ENCODE data around the gene COL6A1.

Gene COL6A1

GRCh38 chr21:45993210-45994085 is 11.9 kb downstream of the COL6A1 start:
- H3K4me1 ChIP-seq (ENCODE audit: control extremely low read depth in 1 of 4, control insufficient read depth in 4 of 4, insufficient read depth in 4 of 4, low read length in 3 of 4): peaks cover 0 to 2% (median 0%) of the 10 kb centered on the region in 4 experiments
- WGBS (ENCODE audit: insufficient coverage): 96% methylated on average over 33 of the region's 44 CpGs
- no peak for DNase-seq
- no peaks in the 10 kb centered on the region for H3K9me3 ChIP-seq (ENCODE audit: control extremely low read depth in 1 of 5, control insufficient read depth in 4 of 5, insufficient read depth in 2 of 5, low read depth in 1 of 5, low read length in 4 of 5)
- H3K36me3 ChIP-seq (ENCODE audit: control insufficient read depth in 4 of 4, insufficient read depth in 4 of 4, low read length in 3 of 4): no peaks in the 10 kb centered on the region
- ChIA-PET CTCF (interaction anchor here (1.7 to 1.8 kb wide), 2 partner anchors 20 to 23 kb away, joined by 4 read pairs; no protein-coding TSS in a partner anchor), POLR2A (no interaction called here)
- H3K27me3 ChIP-seq (replicated peaks in 2 of 5; ENCODE audit: control insufficient read depth in 4 of 5, insufficient read depth in 5 of 5, low read length in 4 of 5): no peaks in the 10 kb centered on the region
- H3K4me3 ChIP-seq (ENCODE audit: control insufficient read depth in 1 of 7, extremely low read depth in 1 of 7, insufficient read depth in 4 of 7, low read depth in 2 of 7, low read length in 6 of 7): no peak overlapping the region
- no peak overlapping the region for H3K27ac ChIP-seq (ENCODE audit: insufficient read depth in 1 of 2, low read depth in 1 of 2, low read length in 2 of 2, poor library complexity in 1 of 2, severe bottlenecking in 2 of 2)

- Histone ChIP-seq H3K4me3 (ENCODE audit: control insufficient read depth in 1 of 7, extremely low read depth in 1 of 7, insufficient read depth in 4 of 7, low read depth in 2 of 7, low read length in 6 of 7) (no peak overlapping the region), H3K4me1 (ENCODE audit: control extremely low read depth in 1 of 4, control insufficient read depth in 4 of 4, insufficient read depth in 4 of 4, low read length in 3 of 4) (peaks cover 0 to 2% (median 0%) of the 10 kb centered on the region in 4 experiments), H3K9me3 (ENCODE audit: control extremely low read depth in 1 of 5, control insufficient read depth in 4 of 5, insufficient read depth in 2 of 5, low read depth in 1 of 5, low read length in 4 of 5) (no peaks in the 10 kb centered on the region), H3K27me3 (replicated peaks in 2 of 5; ENCODE audit: control insufficient read depth in 4 of 5, insufficient read depth in 5 of 5, low read length in 4 of 5) (no peaks in the 10 kb centered on the region), H3K27ac (ENCODE audit: insufficient read depth in 1 of 2, low read depth in 1 of 2, low read length in 2 of 2, poor library complexity in 1 of 2, severe bottlenecking in 2 of 2) (no peak overlapping the region), H3K36me3 (ENCODE audit: control insufficient read depth in 4 of 4, insufficient read depth in 4 of 4, low read length in 3 of 4) (no peaks in the 10 kb centered on the region)
- ChIA-PET POLR2A (no interaction called here), CTCF (interaction anchor here (1.8 kb wide), 1 partner anchor 20 kb away, joined by 4 read pairs; no protein-coding TSS in a partner anchor)
- no peak for DNase-seq
- WGBS (ENCODE audit: insufficient coverage): 97% methylated on average over 22 of the region's 24 CpGs
Measured at GRCh38 chr21:45994086-45994661, 12.6 kb downstream of the COL6A1 start.

GRCh38 chr21:45994759-45995685 is 13.5 kb downstream of the COL6A1 start:
- WGBS (ENCODE audit: insufficient coverage): 94% methylated on average over 33 of the region's 33 CpGs
- Histone ChIP-seq H3K4me3 (ENCODE audit: control insufficient read depth in 1 of 7, extremely low read depth in 1 of 7, insufficient read depth in 4 of 7, low read depth in 2 of 7, low read length in 6 of 7) (no peak overlapping the region), H3K27me3 (replicated peaks in 2 of 5; ENCODE audit: control insufficient read depth in 4 of 5, insufficient read depth in 5 of 5, low read length in 4 of 5) (no peaks in the 10 kb centered on the region), H3K27ac (ENCODE audit: insufficient read depth in 1 of 2, low read depth in 1 of 2, low read length in 2 of 2, poor library complexity in 1 of 2, severe bottlenecking in 2 of 2) (no peak overlapping the region), H3K36me3 (ENCODE audit: control insufficient read depth in 4 of 4, insufficient read depth in 4 of 4, low read length in 3 of 4) (no peaks in the 10 kb centered on the region), H3K9me3 (ENCODE audit: control extremely low read depth in 1 of 5, control insufficient read depth in 4 of 5, insufficient read depth in 2 of 5, low read depth in 1 of 5, low read length in 4 of 5) (no peaks in the 10 kb centered on the region), H3K4me1 (ENCODE audit: control extremely low read depth in 1 of 4, control insufficient read depth in 4 of 4, insufficient read depth in 4 of 4, low read length in 3 of 4) (peaks cover 0 to 2% (median 0%) of the 10 kb centered on the region in 4 experiments)
- CTCF ChIA-PET: no interaction called here
- POLR2A ChIA-PET: no interaction called here
- DNase-seq: no peak

- Histone ChIP-seq H3K4me1 (ENCODE audit: control extremely low read depth in 1 of 4, control insufficient read depth in 4 of 4, insufficient read depth in 4 of 4, low read length in 3 of 4) (peaks cover 0 to 2% (median 0%) of the 10 kb centered on the region in 4 experiments), H3K36me3 (ENCODE audit: control insufficient read depth in 4 of 4, insufficient read depth in 4 of 4, low read length in 3 of 4) (no peaks in the 10 kb centered on the region), H3K27ac (ENCODE audit: insufficient read depth in 1 of 2, low read depth in 1 of 2, low read length in 2 of 2, poor library complexity in 1 of 2, severe bottlenecking in 2 of 2) (no peak overlapping the region), H3K4me3 (ENCODE audit: control insufficient read depth in 1 of 7, extremely low read depth in 1 of 7, insufficient read depth in 4 of 7, low read depth in 2 of 7, low read length in 6 of 7) (no peak overlapping the region), H3K27me3 (replicated peaks in 2 of 5; ENCODE audit: control insufficient read depth in 4 of 5, insufficient read depth in 5 of 5, low read length in 4 of 5) (no peaks in the 10 kb centered on the region), H3K9me3 (ENCODE audit: control extremely low read depth in 1 of 5, control insufficient read depth in 4 of 5, insufficient read depth in 2 of 5, low read depth in 1 of 5, low read length in 4 of 5) (no peaks in the 10 kb centered on the region)
- WGBS (ENCODE audit: insufficient coverage): 94% methylated on average over 6 of the region's 6 CpGs
- CTCF ChIA-PET: no interaction called here
- POLR2A ChIA-PET: no interaction called here
- no peak for DNase-seq
Measured at GRCh38 chr21:45995686-45996179, 14.2 kb downstream of the COL6A1 start.

GRCh38 chr21:45996311-45997204 is 15.0 kb downstream of the COL6A1 start:
- Histone ChIP-seq H3K27ac (ENCODE audit: insufficient read depth in 1 of 2, low read depth in 1 of 2, low read length in 2 of 2, poor library complexity in 1 of 2, severe bottlenecking in 2 of 2) (no peak overlapping the region), H3K4me3 (ENCODE audit: control insufficient read depth in 1 of 7, extremely low read depth in 1 of 7, insufficient read depth in 4 of 7, low read depth in 2 of 7, low read length in 6 of 7) (no peak overlapping the region), H3K4me1 (ENCODE audit: control extremely low read depth in 1 of 4, control insufficient read depth in 4 of 4, insufficient read depth in 4 of 4, low read length in 3 of 4) (peaks cover 0 to 2% (median 0%) of the 10 kb centered on the region in 4 experiments), H3K36me3 (ENCODE audit: control insufficient read depth in 4 of 4, insufficient read depth in 4 of 4, low read length in 3 of 4) (no peaks in the 10 kb centered on the region), H3K9me3 (ENCODE audit: control extremely low read depth in 1 of 5, control insufficient read depth in 4 of 5, insufficient read depth in 2 of 5, low read depth in 1 of 5, low read length in 4 of 5) (no peaks in the 10 kb centered on the region), H3K27me3 (replicated peaks in 2 of 5; ENCODE audit: control insufficient read depth in 4 of 5, insufficient read depth in 5 of 5, low read length in 4 of 5) (no peaks in the 10 kb centered on the region)
- CTCF ChIA-PET: interaction anchor here (0.6 kb wide), 1 partner anchor 423 kb away, joined by 4 read pairs; no protein-coding TSS in a partner anchor
- WGBS (ENCODE audit: insufficient coverage): 99% methylated on average over 26 of the region's 27 CpGs
- POLR2A ChIA-PET: interaction anchor here (1.0 kb wide), 1 partner anchor 61 kb away, joined by 4 read pairs; no protein-coding TSS in a partner anchor
- DNase-seq: no peak

- H3K4me3 ChIP-seq (ENCODE audit: control insufficient read depth in 1 of 7, extremely low read depth in 1 of 7, insufficient read depth in 4 of 7, low read depth in 2 of 7, low read length in 6 of 7): no peak overlapping the region
- POLR2A ChIA-PET: interaction anchor here (1.0 kb wide), 1 partner anchor 60 kb away, joined by 4 read pairs; no protein-coding TSS in a partner anchor
- peaks cover 0 to 2% (median 0%) of the 10 kb centered on the region in 4 experiments for H3K4me1 ChIP-seq (ENCODE audit: control extremely low read depth in 1 of 4, control insufficient read depth in 4 of 4, insufficient read depth in 4 of 4, low read length in 3 of 4)
- no peak overlapping the region for H3K27ac ChIP-seq (ENCODE audit: insufficient read depth in 1 of 2, low read depth in 1 of 2, low read length in 2 of 2, poor library complexity in 1 of 2, severe bottlenecking in 2 of 2)
- WGBS (ENCODE audit: insufficient coverage): 89% methylated on average over 9 of the region's 9 CpGs
- H3K36me3 ChIP-seq (ENCODE audit: control insufficient read depth in 4 of 4, insufficient read depth in 4 of 4, low read length in 3 of 4): no peaks in the 10 kb centered on the region
- CTCF ChIA-PET: interaction anchor here (0.6 kb wide), 1 partner anchor 424 kb away, joined by 4 read pairs; no protein-coding TSS in a partner anchor
- DNase-seq: no peak
- H3K9me3 ChIP-seq (ENCODE audit: control extremely low read depth in 1 of 5, control insufficient read depth in 4 of 5, insufficient read depth in 2 of 5, low read depth in 1 of 5, low read length in 4 of 5): no peaks in the 10 kb centered on the region
- no peaks in the 10 kb centered on the region for H3K27me3 ChIP-seq (replicated peaks in 2 of 5; ENCODE audit: control insufficient read depth in 4 of 5, insufficient read depth in 5 of 5, low read length in 4 of 5)
Measured at GRCh38 chr21:45997205-45997494, 15.6 kb downstream of the COL6A1 start.
